Measurements from ENCODE around the gene GRHPR.
A peak's percentile ranks its signal among the peaks of the same experiment; 100 is the strongest.
"Not testable (repeated sequence)": the region's sequence is repeated elsewhere in the genome, so short reads cannot be mapped to it uniquely, and the experiment has no call there.

GRHPR gene

DNA sequence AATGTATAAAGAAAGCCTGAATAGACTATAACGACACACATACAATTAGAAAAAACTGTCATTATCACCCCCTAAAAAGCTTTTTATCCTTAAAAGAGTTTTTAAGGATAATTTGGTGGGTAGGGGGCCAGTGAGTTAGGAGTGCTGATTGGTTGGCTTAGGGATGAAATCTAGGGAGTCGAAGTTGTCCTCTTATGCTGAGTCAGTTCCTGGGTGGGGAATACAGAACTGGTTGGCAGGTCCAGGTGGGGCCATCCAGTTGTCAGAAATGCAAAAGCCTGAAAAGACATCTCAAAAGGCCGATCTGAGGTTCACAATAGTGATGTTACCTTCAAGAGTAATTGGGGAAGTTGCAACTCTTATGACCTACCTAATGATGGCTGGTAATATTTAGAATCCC lies 29.1 kb downstream of the GRHPR start:
- DNase-seq = no peak

DNA sequence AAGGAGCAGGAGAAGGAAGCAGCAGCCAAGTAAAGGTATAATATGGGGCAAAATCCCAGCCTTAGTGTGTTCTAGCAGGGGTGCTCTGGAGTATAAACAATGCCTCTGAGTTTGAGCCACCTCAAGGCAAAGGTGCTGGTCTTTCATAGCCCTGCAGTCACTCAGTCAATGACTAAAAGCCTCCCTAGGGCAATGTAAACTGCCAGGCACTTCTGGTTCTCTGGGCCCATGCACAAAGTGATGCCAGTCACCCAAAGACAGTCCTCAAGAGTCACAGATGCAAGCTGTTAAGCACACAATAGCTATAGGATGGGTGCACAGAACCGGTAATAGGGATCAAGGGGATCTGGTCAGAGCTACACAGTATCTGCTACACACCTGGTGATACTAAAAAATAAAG lies 30.1 kb downstream of the GRHPR start:
- DNase-seq = no peak

DNA sequence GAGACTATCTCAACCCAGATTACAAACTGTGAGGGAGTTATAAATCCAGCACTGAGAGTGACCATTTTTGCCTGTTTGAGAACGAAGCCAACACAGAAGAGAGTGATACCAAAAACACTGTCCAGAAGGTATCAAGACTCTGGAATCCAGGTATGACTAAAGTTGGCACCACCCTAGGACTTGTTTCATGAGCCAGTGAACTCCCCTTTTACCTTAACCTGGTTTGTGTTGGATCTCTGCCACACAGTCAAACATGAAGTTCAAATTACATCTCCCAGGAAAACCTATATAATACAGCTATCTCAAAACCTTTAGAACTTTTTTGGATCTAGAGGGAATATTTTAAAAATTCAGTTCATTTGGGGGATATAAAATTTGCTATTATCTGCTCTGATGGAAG lies 31.3 kb downstream of the GRHPR start:
- no peak for DNase-seq

DNA sequence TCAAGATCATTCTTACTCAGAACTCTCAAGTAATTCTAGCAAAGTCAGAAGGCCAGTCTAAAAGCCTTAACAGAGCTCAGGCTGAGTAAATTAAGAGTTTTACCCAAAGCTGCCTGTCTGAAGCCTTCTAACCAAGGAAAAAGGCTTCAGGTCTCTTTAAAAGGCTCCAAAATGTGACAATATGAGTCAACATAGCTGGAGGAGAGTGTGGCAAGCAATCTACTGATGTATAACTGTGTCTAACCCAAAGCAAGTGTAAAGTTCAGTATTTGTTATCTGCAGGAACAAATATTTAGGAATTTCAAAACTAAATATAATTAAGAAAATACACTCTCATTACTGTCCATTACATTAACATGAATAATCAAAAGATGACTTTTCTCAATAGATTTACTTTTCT lies 31.7 kb downstream of the GRHPR start:
- no peak for DNase-seq

DNA sequence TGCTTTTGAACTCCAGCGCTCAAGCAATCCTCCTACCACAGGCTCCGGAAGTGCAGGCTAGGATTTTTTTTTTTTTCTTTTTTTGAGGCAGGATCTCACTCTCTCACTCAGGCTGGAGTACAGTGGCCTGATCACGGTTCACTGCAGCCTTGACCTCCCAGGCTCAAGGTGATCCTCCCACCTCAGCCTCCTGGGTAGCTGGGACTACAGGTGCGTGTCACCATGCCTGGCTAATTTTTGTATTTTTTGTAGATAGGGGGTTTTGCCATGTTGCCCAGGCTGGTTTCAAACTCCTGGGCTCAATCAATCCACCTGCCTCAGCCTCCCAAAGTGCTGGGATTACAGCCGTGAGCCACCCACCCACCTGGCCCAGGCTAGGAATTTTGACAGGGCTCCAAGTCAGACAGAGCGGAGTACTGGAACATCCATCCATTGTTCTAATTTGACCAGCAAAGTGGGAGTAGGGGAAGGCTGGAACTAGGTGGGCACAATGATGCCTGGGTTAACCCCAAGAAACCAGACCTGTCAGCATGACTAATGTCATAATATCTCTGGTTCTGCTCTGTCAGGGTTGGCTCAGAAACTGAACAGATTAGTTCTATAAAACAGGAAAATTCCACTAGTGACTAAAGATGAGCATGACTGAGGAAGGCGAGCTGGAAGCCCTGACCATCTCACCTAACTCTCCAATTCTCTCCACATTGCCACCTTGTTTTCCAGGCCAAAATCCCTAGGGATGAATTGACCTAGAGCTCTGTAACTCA lies 33.6 kb downstream of the GRHPR start:
- DNase-seq = no peak

DNA sequence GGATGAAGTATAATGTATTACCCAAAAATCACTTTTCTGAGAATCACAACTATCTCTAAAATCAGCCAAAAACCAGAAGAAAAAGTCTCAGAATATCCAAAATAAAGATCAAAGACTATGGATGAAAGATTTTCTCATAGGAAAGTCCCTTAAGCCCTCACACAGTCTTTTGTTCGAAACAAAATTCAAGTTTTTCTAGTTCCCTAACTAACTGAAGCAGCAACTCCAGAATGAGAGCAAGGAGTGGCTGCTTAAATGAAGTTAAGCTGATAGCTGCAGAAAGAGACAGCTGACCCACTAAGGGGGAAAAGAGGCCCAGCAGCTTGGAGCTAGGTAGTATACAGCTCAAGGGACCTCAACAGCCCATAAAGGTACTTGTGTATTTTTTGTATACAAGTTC lies 34.3 kb downstream of the GRHPR start:
- no peak for DNase-seq

DNA sequence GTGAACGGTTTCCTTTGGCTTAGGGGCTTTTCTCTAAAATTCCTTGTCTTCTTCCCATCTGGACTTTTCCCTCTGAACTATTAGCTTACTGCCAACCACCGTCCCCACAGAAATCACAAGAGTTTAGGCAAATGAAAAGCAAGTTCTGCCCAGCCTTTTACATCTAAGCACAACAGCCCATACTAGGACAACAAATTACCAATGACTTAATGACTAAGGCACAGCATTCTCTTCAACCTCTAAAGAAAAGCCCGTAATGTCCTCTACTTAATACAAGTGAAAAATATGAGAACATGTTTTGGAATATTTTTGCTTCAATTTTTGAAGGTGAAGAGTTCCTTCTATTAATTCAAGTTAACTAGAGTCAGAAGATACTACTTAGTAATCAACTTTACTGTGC lies 41.5 kb downstream of the GRHPR start:
- no peak for DNase-seq

DNA sequence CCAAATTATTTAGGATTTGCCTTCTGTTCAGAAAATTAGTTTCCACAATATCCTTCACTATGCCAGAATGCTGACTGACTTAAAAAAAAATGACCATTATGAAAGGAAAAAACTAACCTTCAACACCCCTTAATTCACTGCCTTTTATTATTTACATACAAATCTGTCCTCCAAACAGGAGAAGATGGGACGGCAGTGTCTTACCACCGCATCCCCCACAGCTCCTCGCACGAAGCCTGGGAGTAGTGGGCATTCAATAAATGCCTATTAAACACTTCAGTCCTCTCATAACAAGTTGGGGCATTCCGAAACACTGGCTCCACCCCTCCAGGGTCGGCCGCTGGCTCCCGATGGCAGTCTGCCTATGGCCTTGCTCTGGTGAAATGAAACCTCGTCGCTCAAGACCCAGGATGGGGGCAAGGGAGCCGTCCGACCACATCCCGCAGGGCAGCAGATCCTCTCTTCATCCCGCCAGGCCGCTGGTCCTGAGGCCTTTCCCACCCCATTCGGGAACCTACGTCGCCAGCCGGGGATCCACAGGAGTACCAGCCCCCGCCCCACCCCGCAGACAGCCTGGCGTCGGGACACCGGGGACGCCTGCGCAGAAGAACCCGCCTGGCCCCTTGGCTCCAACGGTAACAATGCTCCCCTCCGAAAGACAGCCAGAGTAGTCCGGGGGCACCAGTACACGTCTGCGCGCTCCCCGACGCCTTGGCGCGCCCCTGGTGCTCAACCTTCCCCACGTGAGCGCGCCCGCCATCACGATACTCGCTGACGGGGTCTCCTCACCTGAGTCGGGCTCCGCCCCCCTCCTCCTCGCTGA lies 42.1 kb downstream of the GRHPR start:
- DNase-seq = peak; percentile 72

DNA sequence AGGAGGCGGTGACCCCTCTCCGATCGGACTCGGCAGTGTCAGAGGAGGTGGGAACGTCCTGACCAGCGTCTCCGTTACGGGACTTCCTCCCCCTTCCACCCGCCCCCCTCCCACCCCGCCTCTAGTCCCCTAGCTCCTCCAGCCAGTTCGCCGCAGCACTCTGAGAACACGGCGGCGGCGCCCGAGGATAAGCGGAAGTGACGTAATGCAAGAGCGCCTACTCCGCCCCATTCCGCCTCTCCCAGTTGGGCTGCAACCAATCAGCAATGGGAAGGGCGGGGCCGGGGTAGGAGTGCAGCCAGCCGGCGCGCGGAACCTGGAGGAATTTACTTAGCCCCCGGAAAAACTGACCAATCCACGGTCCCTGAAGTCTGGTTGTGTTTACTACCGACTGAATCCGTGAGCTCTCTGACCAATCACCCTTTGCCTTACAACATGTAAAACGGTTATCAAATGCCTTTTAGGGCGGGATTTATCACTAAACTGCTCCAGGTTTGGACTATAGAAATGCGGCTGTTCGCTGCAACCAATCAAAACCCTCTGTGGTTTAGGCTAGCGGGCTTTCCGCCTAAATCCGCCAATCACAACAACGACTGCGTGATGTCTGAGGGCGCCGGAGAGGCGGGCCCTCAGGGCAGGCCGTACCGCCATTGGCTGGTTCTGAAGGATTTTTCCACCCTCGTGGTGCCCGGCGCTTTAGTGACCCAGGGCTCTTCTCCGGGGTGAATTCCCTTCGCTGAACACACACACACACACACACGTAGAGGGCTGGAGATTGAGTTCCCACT lies 42.9 kb downstream of the GRHPR start, which contains the start of gene ZBTB5:
ZBTB5 (minus strand) TSS at position 202 of the 788 bp plus-strand sequence. CDS start 22,899 bp downstream, outside the sequence.
- peak; percentile 99 for DNase-seq

DNA sequence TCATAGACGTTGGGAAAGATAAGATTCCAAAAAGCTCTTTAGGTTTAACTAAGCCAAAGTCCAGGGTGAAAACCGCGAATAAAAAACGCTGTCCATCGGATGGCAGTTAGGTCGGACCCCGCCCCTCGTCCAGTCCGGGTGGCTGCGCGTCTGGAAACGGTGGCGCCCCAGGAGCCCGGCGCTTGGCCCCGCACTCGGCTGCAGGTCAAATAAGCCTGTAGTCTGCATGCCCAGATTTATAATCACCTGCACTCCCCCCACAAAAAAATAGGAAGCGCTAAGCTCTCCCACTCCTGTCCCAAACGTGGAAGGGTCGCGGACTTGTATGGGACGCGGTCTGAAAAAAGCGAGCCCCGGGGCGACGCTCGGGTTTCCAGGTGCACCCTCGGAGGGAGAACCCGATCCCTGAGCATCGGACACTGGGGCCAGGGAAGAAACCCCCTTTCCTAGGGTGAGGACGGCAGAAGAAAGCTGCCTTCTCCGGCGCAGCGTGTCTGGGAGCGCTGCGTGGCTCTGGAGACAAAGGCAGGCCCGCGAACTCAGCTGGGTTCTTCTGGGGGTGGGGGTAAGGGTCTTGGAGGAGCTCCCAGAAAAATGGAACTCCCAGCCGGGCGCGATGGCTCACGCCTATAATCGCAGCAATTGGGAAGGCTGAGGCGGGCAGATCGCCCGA lies 43.7 kb downstream of the GRHPR start:
- peak; percentile 28 for DNase-seq

DNA sequence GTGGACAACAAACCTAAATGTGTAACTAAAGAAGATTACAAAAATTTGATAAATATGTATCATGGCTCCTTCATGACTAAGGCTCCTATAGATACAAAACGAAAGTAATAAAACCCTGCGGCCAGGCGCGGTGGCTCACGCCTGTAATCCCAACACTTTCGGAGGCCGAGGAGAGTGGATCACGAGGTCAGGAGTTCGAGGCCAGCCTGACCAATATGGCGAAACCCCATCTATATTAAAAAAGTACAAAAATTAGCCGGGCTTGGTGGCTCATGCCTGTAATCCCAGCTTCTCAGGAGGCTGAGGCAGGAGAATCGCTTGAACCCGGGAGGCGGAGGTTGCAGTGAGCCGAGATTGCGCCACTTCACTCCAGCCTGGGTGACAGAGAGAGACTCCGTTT lies 45.0 kb downstream of the GRHPR start:
- DNase-seq = not testable (repeated sequence)

DNA sequence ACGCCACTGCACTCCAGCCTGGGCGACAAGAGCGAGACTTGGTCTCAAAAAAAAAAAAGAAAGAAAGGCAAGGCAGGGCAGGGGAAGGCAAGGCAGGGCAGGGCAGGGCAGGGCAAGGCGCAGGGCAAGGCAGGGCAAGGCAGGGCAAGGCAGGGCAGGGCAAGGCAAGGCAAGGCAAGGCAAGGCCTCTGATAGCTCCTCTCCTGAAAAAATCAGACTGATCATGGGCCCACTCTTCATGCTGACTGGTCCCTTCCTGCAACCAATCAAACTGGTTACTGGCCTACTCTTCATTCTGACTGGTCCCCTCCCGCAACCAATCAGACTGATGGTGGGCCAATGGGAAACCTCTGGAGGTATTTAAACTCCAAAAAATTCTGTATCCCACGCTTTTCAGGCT lies 46.1 kb downstream of the GRHPR start:
- no peak for DNase-seq

DNA sequence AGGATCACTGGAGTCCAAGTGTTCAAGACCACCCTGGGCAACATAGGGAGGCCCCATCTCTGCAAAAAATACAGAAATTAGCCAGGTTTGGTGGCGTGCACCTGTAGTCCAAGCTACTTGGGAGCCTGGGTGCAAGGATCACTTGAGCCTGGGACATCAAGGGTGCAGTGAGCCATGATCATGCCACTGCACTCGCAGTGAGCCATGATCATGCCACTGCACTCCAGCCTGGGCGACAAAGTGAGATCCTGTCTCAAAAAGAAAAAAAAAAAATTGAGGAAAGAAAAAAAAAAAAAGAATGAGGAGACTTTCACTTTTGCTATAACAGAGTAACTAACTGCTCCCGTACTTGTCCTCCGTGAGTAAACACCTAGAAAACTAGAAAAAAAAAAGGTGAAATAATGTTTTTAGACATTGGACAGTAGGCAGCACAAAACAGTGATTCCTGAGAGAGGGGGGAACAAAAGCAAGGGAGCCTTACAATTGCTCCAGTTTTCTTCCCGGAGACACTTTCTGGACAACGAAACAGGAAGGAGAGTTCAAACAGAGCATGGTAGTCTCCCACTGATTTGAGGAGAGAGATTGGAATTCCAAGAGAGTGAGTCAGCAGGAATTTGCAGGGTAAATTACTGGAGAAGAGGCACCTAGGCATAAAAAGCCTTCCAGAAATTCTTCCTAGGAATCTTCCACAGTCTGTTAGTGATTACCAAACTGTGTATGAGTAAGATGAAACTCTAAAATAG lies 49.6 kb downstream of the GRHPR start:
- no peak for DNase-seq

DNA sequence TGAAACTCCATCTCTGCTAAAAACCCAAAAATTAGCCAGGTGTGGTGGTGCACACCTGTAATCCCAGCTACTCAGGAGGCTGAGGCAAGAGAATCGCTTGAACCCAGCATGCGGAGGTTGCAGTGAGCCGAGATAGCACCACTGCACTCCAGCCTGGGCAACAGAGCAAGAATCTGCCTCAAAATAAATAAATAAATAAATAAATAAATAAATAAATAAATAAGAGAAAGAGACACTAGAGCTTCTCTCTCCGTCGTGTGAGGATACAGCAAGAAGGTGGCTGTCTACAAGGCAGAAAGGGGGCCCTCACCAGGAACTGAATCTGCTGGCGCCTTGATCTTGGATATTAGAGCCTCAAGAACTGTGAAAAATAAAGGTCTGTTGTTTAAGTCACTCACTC lies 51.5 kb downstream of the GRHPR start:
- not testable (repeated sequence) for DNase-seq

DNA sequence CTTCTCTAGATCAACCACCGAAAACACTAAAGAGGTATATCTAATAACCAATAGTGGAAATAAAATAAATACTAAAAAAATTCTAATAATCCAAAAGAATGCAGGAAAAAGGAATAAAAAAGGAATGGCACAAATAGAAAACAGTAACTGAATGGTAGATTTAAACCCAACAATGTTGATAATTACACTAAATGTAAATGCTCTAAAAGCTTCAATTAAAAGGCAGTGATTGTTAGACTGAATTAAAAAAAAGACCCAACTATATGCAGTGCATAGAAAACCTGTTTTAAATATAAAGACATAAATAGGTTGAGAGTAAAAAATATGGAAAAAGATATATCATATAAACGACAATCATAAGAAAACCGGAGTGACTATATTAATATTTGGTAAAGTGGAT lies 51.9 kb downstream of the GRHPR start:
- DNase-seq = no peak

DNA sequence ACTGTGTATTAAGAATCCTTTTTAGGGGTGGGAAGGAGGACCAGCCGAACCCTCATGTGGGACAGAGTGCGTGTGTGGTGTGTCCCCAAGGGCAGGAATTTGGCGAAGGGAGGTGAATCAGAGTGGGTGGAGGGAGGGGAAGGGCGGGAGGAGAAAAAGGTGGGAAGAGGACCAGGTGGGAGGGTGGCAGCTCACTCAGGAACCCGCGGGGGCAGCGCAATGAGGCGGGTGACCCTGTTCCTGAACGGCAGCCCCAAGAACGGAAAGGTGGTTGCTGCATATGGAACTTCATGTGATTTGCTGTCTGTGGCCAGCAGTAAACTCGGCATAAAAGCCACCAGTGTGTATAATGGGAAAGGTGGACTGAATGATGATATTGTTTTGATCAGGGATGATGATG lies 54.4 kb downstream of the GRHPR start:
- no peak for DNase-seq

DNA sequence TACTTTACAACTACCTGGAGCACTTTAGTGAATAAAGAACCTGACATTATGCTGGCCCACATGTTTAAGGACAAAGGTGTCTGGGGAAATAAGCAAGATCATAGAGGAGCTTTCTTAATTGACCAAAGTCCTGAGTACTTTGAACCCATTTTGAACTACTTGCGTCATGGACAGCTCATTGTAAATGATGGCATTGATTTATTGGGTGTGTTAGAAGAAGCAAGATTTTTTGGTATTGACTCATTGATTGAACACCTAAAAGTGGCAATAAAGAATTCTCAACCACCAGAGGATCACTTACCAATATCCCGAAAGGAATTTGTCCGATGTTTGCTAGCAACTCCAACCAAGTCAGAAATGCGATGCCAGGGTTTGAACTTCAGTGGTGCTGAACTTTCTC lies 54.9 kb downstream of the GRHPR start:
- DNase-seq = not testable (repeated sequence)

DNA sequence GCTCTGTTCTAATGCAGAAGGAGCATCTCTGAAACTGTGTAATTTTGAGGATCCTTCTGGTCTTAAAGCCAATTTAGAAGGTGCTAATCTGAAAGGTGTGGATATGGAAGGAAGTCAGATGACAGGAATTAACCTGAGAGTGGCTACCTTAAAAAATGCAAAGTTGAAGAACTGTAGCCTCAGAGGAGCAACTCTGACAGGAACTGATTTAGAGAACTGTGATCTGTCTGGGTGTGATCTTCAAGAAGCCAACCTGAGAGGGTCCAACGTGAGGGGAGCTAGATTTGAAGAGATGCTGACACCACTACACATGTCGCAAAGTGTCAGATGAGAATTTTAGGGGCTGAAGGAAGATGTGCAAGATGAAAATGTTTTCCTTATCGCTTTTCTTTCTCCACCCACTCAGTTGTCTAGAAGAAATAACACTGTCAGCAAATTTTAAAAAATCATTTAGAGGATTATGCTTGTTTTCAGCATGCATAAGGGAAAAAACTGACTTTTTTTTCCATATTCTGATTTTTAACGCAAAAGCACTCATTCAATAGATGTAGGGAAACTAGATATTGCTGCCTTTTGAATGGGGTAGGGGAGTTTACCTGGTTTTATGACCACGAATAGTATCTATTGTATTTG lies 55.6 kb downstream of the GRHPR start:
- not testable (repeated sequence) for DNase-seq

DNA sequence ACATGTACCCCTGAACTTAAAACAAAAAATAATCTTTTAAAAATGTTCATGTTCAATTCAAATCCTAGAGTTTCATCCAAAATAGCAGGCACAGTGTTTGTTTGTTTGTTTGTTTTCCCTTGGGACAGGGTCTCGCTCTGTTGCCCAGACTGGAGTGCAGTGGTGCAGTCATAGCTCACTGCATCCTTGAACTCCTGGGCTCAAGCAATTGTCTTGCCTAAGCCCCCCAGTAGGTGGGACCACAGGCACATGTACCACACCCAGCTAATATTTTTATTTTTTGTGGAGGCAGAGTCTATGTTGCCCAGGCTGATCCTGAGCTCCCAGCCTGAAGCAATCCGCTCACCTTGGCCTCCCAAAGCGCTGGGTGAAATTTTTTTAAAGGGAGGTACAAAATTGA lies 58.3 kb downstream of the GRHPR start:
- DNase-seq = no peak

DNA sequence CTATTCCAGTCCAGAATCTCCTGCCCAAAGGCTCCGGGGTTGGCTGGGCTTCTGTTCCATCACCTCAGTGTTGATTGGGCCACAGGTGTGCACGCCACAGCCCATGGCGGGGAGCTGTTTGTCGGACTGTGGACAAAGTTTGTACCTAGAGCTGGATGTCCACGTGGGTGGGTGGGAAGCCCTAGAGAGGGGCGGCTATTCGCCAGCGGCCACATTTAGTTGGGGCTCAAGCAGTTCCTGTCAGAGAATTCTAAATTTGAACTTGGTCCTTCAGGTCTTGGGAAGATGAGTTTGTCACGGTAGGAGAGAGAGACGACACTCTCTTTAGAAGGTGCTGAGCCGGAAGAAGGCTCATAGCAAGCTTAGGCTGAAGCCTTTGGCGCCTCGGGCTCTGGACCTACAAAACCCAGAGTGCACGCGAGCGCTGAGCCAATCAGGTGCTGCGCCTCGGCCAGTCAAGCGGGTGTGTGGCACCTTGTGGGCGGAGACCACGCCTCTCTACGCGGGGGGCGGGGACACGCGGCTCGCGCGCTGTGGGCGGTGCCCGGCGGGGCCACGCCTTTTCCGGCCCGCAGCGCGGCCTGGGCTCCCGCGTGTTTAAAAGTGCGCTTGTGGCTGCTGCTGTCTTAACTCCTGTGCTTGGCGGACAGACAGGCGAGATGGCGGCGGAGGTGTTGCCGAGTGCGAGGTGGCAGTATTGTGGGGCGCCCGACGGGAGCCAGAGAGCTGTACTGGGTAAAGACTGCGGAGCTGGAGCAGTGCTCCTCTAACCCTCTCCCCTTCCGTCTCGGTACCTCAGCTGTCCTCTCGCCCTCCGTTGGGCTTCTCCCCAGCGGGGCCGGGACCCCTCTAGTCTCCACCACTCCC lies 63.1 kb downstream of the GRHPR start, which contains the start of gene POLR1E:
POLR1E (plus strand) TSS at position 560 of the 867 bp plus-strand sequence; CDS start at position 660, 100 bp downstream.
- peak; percentile 96 for DNase-seq

Measured in activated naive CD4-positive, alpha-beta T cell treated with Interleukin-2 at 50 U/mL for 16 hours (primary cell).